ENCODE measurements around the gene CAPNS1. TPM values are rescaled to one million over a fixed set of nuclear protein-coding genes. Genes with fewer than 3 reads are reported as not detected.
"Not testable (repeated sequence)": the region's sequence is repeated elsewhere in the genome, so short reads cannot be mapped to it uniquely, and the experiment has no call there.

Gene CAPNS1
- total and polyA plus RNA-seq, 4 donors = 488 to 543 (median 529) TPM

DNA sequence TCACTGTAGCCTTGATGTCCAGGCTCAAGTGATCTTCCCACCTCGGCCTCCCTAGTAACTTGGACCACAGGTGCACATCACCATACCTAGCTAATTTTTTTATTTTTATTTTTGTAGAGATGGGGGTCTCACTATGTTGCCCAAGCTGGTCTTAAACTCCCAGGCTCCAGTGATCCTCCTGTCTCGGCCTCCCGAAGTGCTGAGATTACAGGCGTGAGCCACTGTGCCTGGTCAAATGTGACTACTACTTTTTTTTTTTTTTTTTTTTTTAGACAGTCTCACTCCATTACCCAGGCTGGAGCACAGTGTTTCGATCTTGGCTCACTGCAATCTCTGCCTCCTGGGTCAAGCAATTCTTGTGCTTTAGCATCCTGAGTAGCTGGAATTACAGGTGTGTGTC is 33.0 kb downstream of the CAPNS1 start:
- H3K27me3 ChIP-seq (ENCODE audit: control insufficient read depth in 1 of 2, insufficient read depth in 2 of 2, low read length in 1 of 2) = no peaks in the 10 kb centered on the region
- WGBS, 2 donors = 91 to 92% methylated on average over 5 of the region's 5 CpGs
- no peak for DNase-seq
- no peak overlapping the region for H3K27ac ChIP-seq (ENCODE audit: low read depth in 1 of 2, low read length in 2 of 2)
- H3K4me1 ChIP-seq (ENCODE audit: control insufficient read depth in 1 of 2, insufficient read depth in 2 of 2, low read length in 2 of 2) = no peaks in the 10 kb centered on the region
- H3K36me3 ChIP-seq (ENCODE audit: control insufficient read depth in 1 of 2, insufficient read depth in 2 of 2, low read length in 1 of 2) = no peaks in the 10 kb centered on the region
- intact Hi-C loops (cut with DNase I) = no loop called here
- no peak overlapping the region for H3K4me3 ChIP-seq (ENCODE audit: low read length in 2 of 2)
- H3K9me3 ChIP-seq (ENCODE audit: control insufficient read depth, low read length) = no peaks in the 10 kb centered on the region
- ATAC-seq (ENCODE audit: low FRiP score) = no peak

DNA sequence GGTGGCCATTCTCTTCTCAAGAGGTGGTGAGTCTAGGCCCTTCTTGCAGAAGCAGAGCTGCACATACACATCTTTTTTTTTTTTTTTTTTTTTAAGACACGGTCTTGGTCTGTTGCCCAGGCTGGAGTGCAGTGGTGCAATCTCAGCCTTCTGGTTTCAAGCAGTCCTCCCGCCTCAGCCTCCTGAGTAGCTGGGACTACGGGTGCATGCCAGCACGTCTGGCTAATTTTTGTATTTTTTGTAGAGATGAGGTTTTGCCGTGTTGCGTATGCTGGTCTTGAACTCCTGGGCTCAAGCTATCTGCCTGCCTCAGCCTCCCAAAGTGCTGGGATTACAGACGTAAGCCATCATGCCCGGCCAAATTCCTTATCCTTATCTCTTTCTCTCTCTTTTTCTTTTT is 34.0 kb downstream of the CAPNS1 start:
- DNase-seq; H3K27ac ChIP-seq (ENCODE audit: low read depth in 1 of 2, low read length in 2 of 2); H3K9me3 ChIP-seq (ENCODE audit: control insufficient read depth, low read length); H3K27me3 ChIP-seq (ENCODE audit: control insufficient read depth in 1 of 2, insufficient read depth in 2 of 2, low read length in 1 of 2); H3K4me3 ChIP-seq (ENCODE audit: low read length in 2 of 2); H3K4me1 ChIP-seq (ENCODE audit: control insufficient read depth in 1 of 2, insufficient read depth in 2 of 2, low read length in 2 of 2); intact Hi-C loops (cut with DNase I); H3K36me3 ChIP-seq (ENCODE audit: control insufficient read depth in 1 of 2, insufficient read depth in 2 of 2, low read length in 1 of 2); ATAC-seq (ENCODE audit: low FRiP score): not testable (repeated sequence)
- WGBS, 2 donors = 64 to 70% methylated on average over 8 of the region's 8 CpGs

DNA sequence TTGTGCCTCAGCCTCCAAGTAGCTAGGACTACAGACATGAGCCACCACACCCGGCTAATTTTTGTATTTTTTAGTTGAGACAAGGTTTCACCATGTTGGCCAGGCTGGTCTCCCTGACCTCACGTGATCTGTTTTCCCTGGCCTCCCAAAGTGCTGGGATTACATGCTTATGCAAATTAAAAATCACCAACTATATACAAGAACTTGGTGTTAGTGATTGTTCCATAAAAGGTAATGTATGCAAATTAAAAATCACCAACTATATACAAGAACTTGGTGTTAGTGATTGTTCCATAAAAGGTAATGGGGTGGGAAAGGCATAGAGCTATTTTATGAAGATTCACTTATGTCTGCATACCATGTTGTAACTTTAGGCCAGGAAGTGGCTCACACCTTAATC is 39.2 kb downstream of the CAPNS1 start:
- WGBS, 2 donors = 4 to 50% methylated on average over 2 of the region's 2 CpGs
- H3K4me1 ChIP-seq (ENCODE audit: control insufficient read depth in 1 of 2, insufficient read depth in 2 of 2, low read length in 2 of 2); H3K4me3 ChIP-seq (ENCODE audit: low read length in 2 of 2); DNase-seq; intact Hi-C loops (cut with DNase I); H3K9me3 ChIP-seq (ENCODE audit: control insufficient read depth, low read length); H3K27me3 ChIP-seq (ENCODE audit: control insufficient read depth in 1 of 2, insufficient read depth in 2 of 2, low read length in 1 of 2); ATAC-seq (ENCODE audit: low FRiP score); H3K36me3 ChIP-seq (ENCODE audit: control insufficient read depth in 1 of 2, insufficient read depth in 2 of 2, low read length in 1 of 2); H3K27ac ChIP-seq (ENCODE audit: low read depth in 1 of 2, low read length in 2 of 2): not testable (repeated sequence)

DNA sequence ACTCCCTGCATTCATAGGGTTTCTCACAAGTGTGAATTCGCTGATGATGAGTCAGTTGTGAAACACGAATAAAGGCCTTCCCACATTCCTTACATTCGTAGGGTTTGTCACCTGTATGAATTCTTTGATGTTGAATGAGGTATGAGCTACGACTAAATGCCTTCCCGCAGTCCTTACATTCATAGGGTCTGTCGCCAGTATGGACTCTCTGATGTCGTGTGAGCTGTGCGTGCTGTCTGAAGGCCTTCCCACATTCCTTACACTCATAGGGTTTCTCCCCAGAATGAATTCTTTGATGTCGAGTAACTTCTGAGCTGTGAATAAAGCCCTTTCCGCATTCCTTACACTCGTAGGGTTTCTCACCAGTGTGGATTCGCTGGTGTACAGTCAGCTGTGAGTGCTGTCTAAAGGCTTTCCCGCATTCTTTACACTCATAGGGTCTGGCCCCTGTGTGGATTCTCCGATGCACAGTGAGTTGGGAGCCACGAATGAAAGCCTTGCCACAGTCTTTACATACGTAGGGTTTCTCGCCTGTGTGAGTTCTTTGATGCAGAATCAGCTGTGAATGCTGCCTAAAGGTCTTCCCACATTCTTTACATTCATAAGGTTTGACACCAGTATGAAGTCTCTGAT is 42.9 kb downstream of the CAPNS1 start:
- H3K27me3 ChIP-seq (ENCODE audit: control insufficient read depth in 1 of 2, insufficient read depth in 2 of 2, low read length in 1 of 2) = no peaks in the 10 kb centered on the region
- intact Hi-C loops (cut with DNase I) = no loop called here
- H3K36me3 ChIP-seq (ENCODE audit: control insufficient read depth in 1 of 2, insufficient read depth in 2 of 2, low read length in 1 of 2) = no peaks in the 10 kb centered on the region
- DNase-seq (no peak), ATAC-seq (ENCODE audit: low FRiP score) (no peak)
- no peaks in the 10 kb centered on the region for H3K9me3 ChIP-seq (ENCODE audit: control insufficient read depth, low read length)
- WGBS, 2 donors = 69 to 73% methylated on average over 17 of the region's 17 CpGs
- H3K4me1 ChIP-seq (ENCODE audit: control insufficient read depth in 1 of 2, insufficient read depth in 2 of 2, low read length in 2 of 2) = peaks cover 0 to 3% of the 10 kb centered on the region in 2 donors
- no peak overlapping the region for H3K27ac ChIP-seq (ENCODE audit: low read depth in 1 of 2, low read length in 2 of 2)
- no peak overlapping the region for H3K4me3 ChIP-seq (ENCODE audit: low read length in 2 of 2)

DNA sequence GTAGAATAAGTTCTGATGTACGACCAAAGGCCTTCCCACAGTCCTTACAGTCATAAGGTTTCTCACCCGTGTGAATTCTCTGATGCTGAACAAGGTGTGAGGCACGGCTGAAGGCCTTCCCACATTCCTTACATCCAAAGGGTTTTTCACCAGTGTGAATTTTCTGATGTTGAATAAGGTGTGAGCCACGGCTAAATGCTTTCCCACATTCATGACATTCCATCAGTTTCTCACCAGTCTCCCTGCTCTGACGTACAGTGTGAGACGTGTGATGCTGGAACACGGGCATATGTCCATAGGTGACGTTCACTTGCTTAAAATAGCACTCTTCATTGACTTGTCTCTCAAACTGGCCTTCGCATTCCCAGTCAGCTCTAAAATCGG is 43.4 kb downstream of the CAPNS1 start:
- WGBS, 2 donors = 28 to 34% methylated on average over 10 of the region's 10 CpGs
- peaks cover 0 to 3% of the 10 kb centered on the region in 2 donors for H3K4me1 ChIP-seq (ENCODE audit: control insufficient read depth in 1 of 2, insufficient read depth in 2 of 2, low read length in 2 of 2)
- ATAC-seq (ENCODE audit: low FRiP score) = no peak
- intact Hi-C loops (cut with DNase I) = no loop called here
- H3K9me3 ChIP-seq (ENCODE audit: control insufficient read depth, low read length) = no peaks in the 10 kb centered on the region
- H3K27me3 ChIP-seq (ENCODE audit: control insufficient read depth in 1 of 2, insufficient read depth in 2 of 2, low read length in 1 of 2) = no peaks in the 10 kb centered on the region
- no peak overlapping the region for H3K4me3 ChIP-seq (ENCODE audit: low read length in 2 of 2)
- H3K36me3 ChIP-seq (ENCODE audit: control insufficient read depth in 1 of 2, insufficient read depth in 2 of 2, low read length in 1 of 2) = no peaks in the 10 kb centered on the region
- H3K27ac ChIP-seq (ENCODE audit: low read depth in 1 of 2, low read length in 2 of 2) = no peak overlapping the region
- no peak for DNase-seq

DNA sequence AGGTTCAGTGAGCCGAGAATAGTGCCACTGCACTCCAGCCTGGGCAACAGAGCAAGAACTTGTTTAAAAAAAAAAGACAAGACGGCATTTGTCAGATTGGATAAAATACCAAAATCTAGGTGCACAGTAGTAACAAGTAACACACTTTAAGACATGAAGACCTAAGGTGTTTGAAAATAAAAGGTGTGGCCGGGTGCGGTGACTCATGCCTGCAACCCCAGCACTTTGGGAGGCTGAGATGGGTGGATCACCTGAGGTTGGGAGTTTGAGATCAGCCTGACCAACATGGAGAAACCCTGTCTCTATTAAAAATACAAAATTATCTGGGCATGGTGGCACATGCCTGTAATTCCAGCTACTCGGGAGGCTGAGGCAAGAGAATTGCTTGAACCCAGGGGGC is 46.9 kb downstream of the CAPNS1 start:
- H3K4me3 ChIP-seq (ENCODE audit: low read length in 2 of 2); H3K27me3 ChIP-seq (ENCODE audit: control insufficient read depth in 1 of 2, insufficient read depth in 2 of 2, low read length in 1 of 2); H3K36me3 ChIP-seq (ENCODE audit: control insufficient read depth in 1 of 2, insufficient read depth in 2 of 2, low read length in 1 of 2); DNase-seq; intact Hi-C loops (cut with DNase I); H3K27ac ChIP-seq (ENCODE audit: low read depth in 1 of 2, low read length in 2 of 2); H3K9me3 ChIP-seq (ENCODE audit: control insufficient read depth, low read length); H3K4me1 ChIP-seq (ENCODE audit: control insufficient read depth in 1 of 2, insufficient read depth in 2 of 2, low read length in 2 of 2); ATAC-seq (ENCODE audit: low FRiP score): not testable (repeated sequence)
- 85 to 89% methylated on average over 5 of the region's 5 CpGs for WGBS, 2 donors

DNA sequence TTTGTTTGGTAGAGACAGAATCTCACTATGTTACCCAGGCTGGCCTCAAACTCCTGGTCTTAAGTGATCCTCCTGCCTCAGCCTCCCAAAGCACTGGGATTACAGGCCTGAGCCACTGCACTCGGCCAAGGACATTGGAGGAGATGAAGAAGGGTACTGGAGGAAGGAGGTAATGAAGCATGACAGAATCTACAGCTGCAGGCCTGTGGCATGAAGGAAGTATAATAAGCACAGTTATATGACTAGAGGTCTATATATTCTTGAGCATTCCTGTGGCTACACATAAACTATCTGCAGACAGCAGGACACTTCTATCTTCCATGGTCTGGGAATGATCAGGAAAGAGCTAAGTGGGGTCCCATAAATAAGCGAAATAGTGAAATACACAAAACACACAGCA is 56.4 kb downstream of the CAPNS1 start:
- Histone ChIP-seq H3K4me3 (ENCODE audit: low read length in 2 of 2) (no peak overlapping the region), H3K36me3 (ENCODE audit: control insufficient read depth in 1 of 2, insufficient read depth in 2 of 2, low read length in 1 of 2) (no peaks in the 10 kb centered on the region), H3K4me1 (ENCODE audit: control insufficient read depth in 1 of 2, insufficient read depth in 2 of 2, low read length in 2 of 2) (no peaks in the 10 kb centered on the region), H3K27ac (ENCODE audit: low read depth in 1 of 2, low read length in 2 of 2) (no peak overlapping the region), H3K27me3 (ENCODE audit: control insufficient read depth in 1 of 2, insufficient read depth in 2 of 2, low read length in 1 of 2) (no peaks in the 10 kb centered on the region), H3K9me3 (ENCODE audit: control insufficient read depth, low read length) (no peaks in the 10 kb centered on the region)
- DNase-seq (no peak), ATAC-seq (ENCODE audit: low FRiP score) (no peak)
- 95 to 96% methylated on average over 2 of the region's 2 CpGs for WGBS, 2 donors
- intact Hi-C loops (cut with DNase I) = no loop called here

DNA sequence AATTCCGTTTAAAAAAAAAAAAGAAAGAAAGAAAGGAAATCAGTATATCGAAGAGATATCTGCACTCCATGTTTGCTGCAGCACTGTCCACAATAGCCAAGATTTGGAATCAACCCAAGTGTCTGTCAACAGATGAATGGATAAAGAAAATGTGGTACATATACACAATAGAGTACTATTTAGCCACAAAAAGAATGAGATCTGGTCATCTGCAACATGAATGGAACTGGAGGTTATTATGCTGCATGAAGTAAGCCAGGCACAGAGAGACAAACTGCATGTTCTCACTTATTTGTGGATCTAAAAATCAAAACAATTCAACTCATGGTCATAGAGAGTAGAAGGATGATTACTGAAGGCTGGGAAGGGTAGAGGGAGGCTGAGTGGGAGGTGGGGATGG is 58.3 kb downstream of the CAPNS1 start:
- ATAC-seq (ENCODE audit: low FRiP score) = no peak
- intact Hi-C loops (cut with DNase I) = no loop called here

More for the DNA sequence above, 58.3 kb downstream of the CAPNS1 start:
- no peak overlapping the region for H3K27ac ChIP-seq (ENCODE audit: low read depth in 1 of 2, low read length in 2 of 2)
- no peak for DNase-seq
- H3K27me3 ChIP-seq (ENCODE audit: control insufficient read depth in 1 of 2, insufficient read depth in 2 of 2, low read length in 1 of 2) = no peaks in the 10 kb centered on the region
- H3K9me3 ChIP-seq (ENCODE audit: control insufficient read depth, low read length) = no peaks in the 10 kb centered on the region
- H3K36me3 ChIP-seq (ENCODE audit: control insufficient read depth in 1 of 2, insufficient read depth in 2 of 2, low read length in 1 of 2) = no peaks in the 10 kb centered on the region
- H3K4me1 ChIP-seq (ENCODE audit: control insufficient read depth in 1 of 2, insufficient read depth in 2 of 2, low read length in 2 of 2) = no peaks in the 10 kb centered on the region
- WGBS, 2 donors = 86 to 90% methylated on average over 2 of the region's 2 CpGs
- no peak overlapping the region for H3K4me3 ChIP-seq (ENCODE audit: low read length in 2 of 2)
